HG02759 (cell line): Measurements from ENCODE around the gene HSPA1B.
"Not testable (repeated sequence)": the region's sequence is repeated elsewhere in the genome, so short reads cannot be mapped to it uniquely, and the experiment has no call there.

Experiments
- ATAC-seq: cut with Tn5 transposase; IDR thresholded peaks from one replicate; pipeline ENCODE4 v1.9.1; 2021; ENCODE audit warnings: mild to moderate bottlenecking, moderate library complexity; ENCODE audit not compliant: unreplicated experiment

HSPA1B gene

GRCh38 chr6:31825553-31825952 lies 2.0 kb upstream of the HSPA1B start:
- ATAC-seq: no peak

- ATAC-seq: peak; percentile 16
Measured at GRCh38 chr6:31826793-31827285, 699 bp upstream of the HSPA1B start.

GRCh38 chr6:31829633-31830283 lies 2.2 kb downstream of the HSPA1B start:
- ATAC-seq: no peak

- ATAC-seq: no peak
Measured at GRCh38 chr6:31830886-31831335, 3.4 kb downstream of the HSPA1B start.

- ATAC-seq: no peak
Measured at GRCh38 chr6:31831350-31832215, 4.0 kb downstream of the HSPA1B start.

DNA sequence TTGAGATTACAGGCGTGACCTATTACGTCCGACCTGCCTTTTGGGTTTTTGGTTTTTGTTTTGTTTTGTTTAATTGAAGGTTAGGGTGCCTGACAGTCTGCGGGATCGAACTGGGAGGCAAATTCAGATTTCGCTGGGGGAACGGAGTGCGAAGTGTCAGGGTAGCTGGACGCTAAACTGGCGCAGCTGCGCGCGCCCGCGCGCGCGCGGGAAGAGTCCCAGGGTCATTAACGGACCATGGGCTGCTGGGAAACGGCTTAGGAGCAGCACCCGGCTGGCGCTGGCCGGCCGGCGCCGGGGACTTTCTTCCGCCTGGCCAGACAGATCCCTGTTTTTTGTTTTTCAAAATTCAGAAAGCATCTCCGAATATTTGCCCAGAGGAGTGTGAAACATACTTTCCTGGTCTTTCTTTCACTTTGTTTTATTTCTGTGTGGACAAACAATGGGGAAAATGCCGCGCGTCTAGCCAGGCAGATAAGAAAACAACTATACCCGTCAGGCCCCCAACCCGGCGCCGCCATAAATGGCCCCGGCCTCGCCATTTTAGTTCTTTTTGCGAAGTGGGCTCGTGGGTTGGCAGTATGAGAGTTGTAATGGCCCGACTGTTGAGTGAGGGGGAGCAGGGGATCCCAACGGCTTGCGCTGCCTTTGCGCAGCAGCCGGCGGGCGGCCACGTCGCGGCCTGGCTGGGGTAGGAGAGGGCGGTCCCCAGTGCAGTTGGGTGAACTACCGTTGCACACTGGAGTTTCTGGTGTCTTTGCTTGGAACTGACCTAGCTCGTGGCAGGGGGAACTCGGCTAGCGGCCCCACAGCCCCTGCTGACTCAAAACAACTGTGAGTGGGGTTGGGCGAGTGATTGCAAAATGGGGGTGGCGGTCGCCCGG lies 7.1 kb downstream of the HSPA1B start:
- ATAC-seq: peak; percentile 52

DNA sequence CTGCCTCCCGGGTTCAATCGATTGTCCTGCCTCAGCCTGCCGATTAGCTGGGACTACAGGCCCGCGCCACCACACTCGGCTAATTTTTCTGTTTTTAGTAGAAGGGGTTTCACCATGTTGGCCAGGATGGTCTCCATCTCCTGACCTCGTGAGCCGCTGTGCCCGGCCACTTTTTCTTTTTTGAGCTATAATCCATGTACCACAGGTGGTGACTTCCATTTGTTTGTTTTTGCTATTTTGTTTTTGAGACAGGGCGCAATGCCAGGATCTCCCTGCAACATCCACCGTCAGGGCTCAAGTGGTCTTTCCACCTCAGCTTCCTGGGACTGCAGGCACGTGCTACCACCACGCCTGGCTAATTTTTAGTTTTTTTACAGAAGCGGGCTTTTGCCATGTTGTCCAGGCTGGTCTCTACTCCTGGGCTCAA lies 8.5 kb downstream of the HSPA1B start:
- ATAC-seq: no peak

GRCh38 chr6:31836474-31837368 lies 9.2 kb downstream of the HSPA1B start:
- no peak for ATAC-seq

DNA sequence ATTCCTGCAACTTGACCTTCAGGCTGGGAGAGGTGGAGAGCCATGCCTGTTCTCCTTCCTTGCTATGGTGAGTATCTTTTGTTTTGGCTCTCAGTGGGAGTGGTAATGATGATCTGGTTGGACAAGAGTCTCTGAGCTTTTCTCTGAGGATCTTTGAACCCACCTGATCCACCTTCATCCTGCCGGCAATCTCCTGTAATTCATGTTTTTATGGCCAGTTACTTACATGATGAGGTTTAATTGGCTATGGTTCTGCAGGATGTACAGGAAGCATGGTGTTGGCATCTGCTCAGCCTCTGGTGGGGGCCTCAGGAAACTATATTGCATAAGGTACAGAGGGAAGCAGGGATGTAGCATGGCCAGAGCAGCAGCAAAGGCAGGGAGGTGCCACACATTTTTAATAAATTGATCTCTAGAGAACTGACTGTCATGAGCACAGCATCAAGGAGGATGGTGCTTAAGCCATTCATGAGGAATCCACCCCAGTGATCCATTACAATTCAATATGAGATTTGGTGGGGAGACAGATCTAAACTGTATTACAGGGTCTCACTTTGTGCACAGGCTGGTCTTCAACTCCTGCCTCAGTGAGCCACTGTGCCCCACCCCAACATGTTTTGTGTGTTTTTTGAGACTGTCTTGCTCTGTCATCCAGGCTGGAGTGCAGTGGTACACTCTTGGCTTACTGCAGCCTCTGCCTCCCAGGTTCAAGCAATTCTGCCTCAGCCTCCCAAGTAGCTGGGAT lies 10.0 kb downstream of the HSPA1B start:
- ATAC-seq: no peak

- ATAC-seq: not testable (repeated sequence)
Measured at GRCh38 chr6:31838114-31838553, 10.6 kb downstream of the HSPA1B start.

- ATAC-seq: no peak
Measured at GRCh38 chr6:31838968-31839367, 11.4 kb downstream of the HSPA1B start.

GRCh38 chr6:31839779-31840126 lies 12.2 kb downstream of the HSPA1B start:
- not testable (repeated sequence) for ATAC-seq

- no peak for ATAC-seq
Measured at GRCh38 chr6:31842053-31842452, 14.5 kb downstream of the HSPA1B start.

- no peak for ATAC-seq
Measured at GRCh38 chr6:31844507-31844906, 17.0 kb downstream of the HSPA1B start.

GRCh38 chr6:31847276-31847978 lies 19.9 kb downstream of the HSPA1B start:
- no peak for ATAC-seq

GRCh38 chr6:31850765-31851484 lies 23.4 kb downstream of the HSPA1B start:
- no peak for ATAC-seq

- no peak for ATAC-seq
Measured at GRCh38 chr6:31851485-31851832, 23.9 kb downstream of the HSPA1B start.
